Sigmoid colon (tissue), 4 donors: Measurements from ENCODE around the gene YWHAG.

ENCODE experiments used
- EP300 ChIP-seq, 4 donors: sonication (generic); formaldehyde crosslinking; IDR thresholded peaks; one replicate each; pipeline ENCODE4 v1.6.1; 2017; ENCODE audit warnings: antibody characterized with exemption in 4 of 4
- POLR2A ChIP-seq, 2 donors: fragments of 450-650 bp; IDR thresholded peaks; one replicate each; pipeline ENCODE4 v1.6.1; 2016; ENCODE audit warnings: antibody characterized with exemption in 2 of 2, mild to moderate bottlenecking in 2 of 2, moderate library complexity in 2 of 2
- POLR2AphosphoS5 ChIP-seq, 4 donors: sonication (generic); formaldehyde crosslinking; IDR thresholded peaks; one replicate each; pipeline ENCODE4 v1.6.1; 2017; ENCODE audit warnings: antibody characterized with exemption in 4 of 4
- TF ChIP-seq, protein P1 (sequence below), 4 experiments: fragments of 450-650 bp in 3 of 4; fragments of 200-600 bp in 1 of 4; IDR thresholded peaks; one replicate each; pipeline ENCODE4 v1.5.1; 2016 to 2019; ENCODE audit warnings: antibody characterized with exemption in 4 of 4, mild to moderate bottlenecking in 3 of 4, moderate library complexity in 2 of 4

- TF ChIP-seq, protein P1, sequence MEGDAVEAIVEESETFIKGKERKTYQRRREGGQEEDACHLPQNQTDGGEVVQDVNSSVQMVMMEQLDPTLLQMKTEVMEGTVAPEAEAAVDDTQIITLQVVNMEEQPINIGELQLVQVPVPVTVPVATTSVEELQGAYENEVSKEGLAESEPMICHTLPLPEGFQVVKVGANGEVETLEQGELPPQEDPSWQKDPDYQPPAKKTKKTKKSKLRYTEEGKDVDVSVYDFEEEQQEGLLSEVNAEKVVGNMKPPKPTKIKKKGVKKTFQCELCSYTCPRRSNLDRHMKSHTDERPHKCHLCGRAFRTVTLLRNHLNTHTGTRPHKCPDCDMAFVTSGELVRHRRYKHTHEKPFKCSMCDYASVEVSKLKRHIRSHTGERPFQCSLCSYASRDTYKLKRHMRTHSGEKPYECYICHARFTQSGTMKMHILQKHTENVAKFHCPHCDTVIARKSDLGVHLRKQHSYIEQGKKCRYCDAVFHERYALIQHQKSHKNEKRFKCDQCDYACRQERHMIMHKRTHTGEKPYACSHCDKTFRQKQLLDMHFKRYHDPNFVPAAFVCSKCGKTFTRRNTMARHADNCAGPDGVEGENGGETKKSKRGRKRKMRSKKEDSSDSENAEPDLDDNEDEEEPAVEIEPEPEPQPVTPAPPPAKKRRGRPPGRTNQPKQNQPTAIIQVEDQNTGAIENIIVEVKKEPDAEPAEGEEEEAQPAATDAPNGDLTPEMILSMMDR (IDR thresholded peaks at IDR 0.05) = no peak
- TF ChIP-seq EP300 (IDR thresholded peaks at IDR 0.05) (no peak), POLR2A (IDR thresholded peaks at IDR 0.05) (no peak), POLR2AphosphoS5 (IDR thresholded peaks at IDR 0.05) (no peak)
Observed at GRCh38 chr7:76380623-76380966, 21.8 kb upstream of the YWHAG start.
